ENCODE measurements around the gene B3GNT5. TPM values are rescaled to one million over a fixed set of nuclear protein-coding genes. Genes with fewer than 3 reads are reported as not detected.
A peak's percentile ranks its signal among the peaks of the same experiment; 100 is the strongest.
"Not testable (repeated sequence)": the region's sequence is repeated elsewhere in the genome, so short reads cannot be mapped to it uniquely, and the experiment has no call there.

B3GNT5 gene
- total RNA-seq, 1 experiment from 2014 or later = 19.7 TPM

GRCh38 chr3:183220828-183221227 is 32.2 kb upstream of the B3GNT5 start:
- Histone ChIP-seq H3K36me3 (no peaks in the 10 kb centered on the region), H3K4me3 (no peak overlapping the region), H3K9me3 (replicated peaks) (no peaks in the 10 kb centered on the region), H3K27ac (no peak overlapping the region), H3K4me1 (no peaks in the 10 kb centered on the region), H3K27me3 (no peaks in the 10 kb centered on the region)
- peak in 1 of 2 experiments; percentile 4 for DNase-seq

DNA sequence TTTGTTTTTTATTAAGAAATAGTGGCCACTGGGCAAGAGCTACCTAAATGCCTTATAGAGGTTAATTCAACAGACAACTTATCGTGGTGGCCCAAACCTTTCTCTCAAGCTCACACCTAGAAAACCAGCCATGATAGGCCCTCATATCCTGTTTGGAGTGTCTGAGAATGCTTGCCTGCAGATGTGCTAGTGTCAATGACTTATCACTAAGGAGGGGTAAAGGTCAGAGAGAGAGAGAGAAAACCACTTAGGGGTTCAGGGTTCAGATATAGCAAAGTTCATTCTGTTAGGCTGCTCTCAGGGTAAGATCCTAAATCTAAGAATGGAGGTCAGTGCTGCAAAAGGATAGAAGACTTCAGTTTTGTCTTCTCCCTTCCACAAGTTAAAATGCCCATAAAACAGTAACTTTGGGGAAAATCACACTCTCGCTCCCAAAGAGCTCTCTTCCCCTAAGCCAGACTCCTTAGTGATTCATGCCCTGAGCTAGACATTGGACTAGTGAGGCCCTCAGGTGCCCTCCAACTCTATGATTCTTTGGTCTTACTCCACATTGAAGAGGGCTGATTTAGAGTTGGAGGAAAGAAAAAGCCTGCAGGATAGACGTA is 30.3 kb upstream of the B3GNT5 start:
- no peak overlapping the region for H3K4me3 ChIP-seq
- no peak for DNase-seq
- H3K27me3 ChIP-seq = no peaks in the 10 kb centered on the region

GRCh38 chr3:183224180-183224970 is 28.7 kb upstream of the B3GNT5 start:
- Histone ChIP-seq H3K36me3 (no peaks in the 10 kb centered on the region), H3K9me3 (replicated peaks) (no peaks in the 10 kb centered on the region), H3K27me3 (no peaks in the 10 kb centered on the region), H3K4me1 (no peaks in the 10 kb centered on the region), H3K4me3 (no peak overlapping the region), H3K27ac (no peak overlapping the region)
- DNase-seq = no peak

More for the DNA sequence above, 30.3 kb upstream of the B3GNT5 start:
- Histone ChIP-seq H3K36me3 (no peaks in the 10 kb centered on the region), H3K4me1 (no peaks in the 10 kb centered on the region), H3K9me3 (replicated peaks) (no peaks in the 10 kb centered on the region), H3K27ac (no peak overlapping the region)

GRCh38 chr3:183226333-183226890 is 26.6 kb upstream of the B3GNT5 start:
- Histone ChIP-seq H3K27ac (no peak overlapping the region), H3K4me3 (no peak overlapping the region), H3K27me3 (no peaks in the 10 kb centered on the region), H3K4me1 (no peaks in the 10 kb centered on the region), H3K9me3 (replicated peaks) (no peaks in the 10 kb centered on the region), H3K36me3 (no peaks in the 10 kb centered on the region)
- DNase-seq = no peak

DNA sequence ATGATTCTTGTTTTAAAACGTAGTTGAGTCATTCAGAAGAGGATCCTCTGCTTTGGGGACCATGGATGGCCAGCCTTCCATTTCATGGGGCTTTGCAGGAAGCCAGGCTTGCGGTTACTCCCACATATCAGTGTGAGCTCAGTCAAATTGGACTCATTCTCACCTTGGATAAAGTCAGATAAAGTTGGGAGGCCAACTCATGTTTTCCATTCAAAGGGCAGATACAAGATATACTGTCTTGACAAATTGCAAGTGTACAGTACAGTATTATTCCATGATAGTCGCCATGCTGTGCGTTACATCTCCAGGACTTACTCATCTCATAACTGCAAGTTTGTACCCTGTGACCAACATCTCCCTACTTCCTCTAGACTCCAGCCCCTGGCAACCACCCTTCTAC is 25.5 kb upstream of the B3GNT5 start:
- H3K4me1 ChIP-seq = no peaks in the 10 kb centered on the region
- no peak overlapping the region for H3K4me3 ChIP-seq
- no peak for DNase-seq
- no peak overlapping the region for H3K27ac ChIP-seq
- no peaks in the 10 kb centered on the region for H3K36me3 ChIP-seq
- no peaks in the 10 kb centered on the region for H3K27me3 ChIP-seq
- H3K9me3 ChIP-seq (replicated peaks) = no peaks in the 10 kb centered on the region

- no peaks in the 10 kb centered on the region for H3K9me3 ChIP-seq (replicated peaks)
- no peak overlapping the region for H3K4me3 ChIP-seq
- H3K4me1 ChIP-seq = no peaks in the 10 kb centered on the region
- H3K27me3 ChIP-seq = no peaks in the 10 kb centered on the region
- no peaks in the 10 kb centered on the region for H3K36me3 ChIP-seq
- no peak for DNase-seq
- H3K27ac ChIP-seq = no peak overlapping the region
These were observed 23.9 kb upstream of the B3GNT5 start for GRCh38 chr3:183229178-183229577.

DNA sequence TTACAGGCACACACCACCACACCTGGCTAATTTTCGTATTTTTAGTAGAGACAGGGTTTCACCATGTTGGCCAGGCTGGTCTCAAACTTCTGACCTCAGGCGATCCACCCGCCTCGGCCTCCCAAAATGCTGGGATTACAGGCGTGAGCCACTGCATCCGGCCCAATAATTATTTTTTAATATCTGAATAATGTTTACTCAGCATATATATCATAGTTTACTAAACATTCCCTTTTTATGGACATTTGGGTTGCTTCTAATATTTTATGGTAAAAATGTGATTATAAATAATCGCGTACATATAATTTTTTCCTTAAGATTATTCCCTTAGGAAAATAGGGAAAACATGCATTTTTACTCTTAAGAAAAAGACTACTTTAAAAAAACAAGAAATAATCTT is 22.8 kb upstream of the B3GNT5 start:
- not testable (repeated sequence) for DNase-seq; H3K9me3 ChIP-seq (replicated peaks); H3K27ac ChIP-seq; H3K4me1 ChIP-seq; H3K27me3 ChIP-seq; H3K36me3 ChIP-seq; H3K4me3 ChIP-seq

- DNase-seq = no peak
- H3K27ac ChIP-seq = no peak overlapping the region
- no peaks in the 10 kb centered on the region for H3K9me3 ChIP-seq (replicated peaks)
- no peaks in the 10 kb centered on the region for H3K4me1 ChIP-seq
- no peaks in the 10 kb centered on the region for H3K27me3 ChIP-seq
- H3K4me3 ChIP-seq = no peak overlapping the region
- H3K36me3 ChIP-seq = no peaks in the 10 kb centered on the region
These were observed 22.2 kb upstream of the B3GNT5 start for GRCh38 chr3:183230826-183231225.

DNA sequence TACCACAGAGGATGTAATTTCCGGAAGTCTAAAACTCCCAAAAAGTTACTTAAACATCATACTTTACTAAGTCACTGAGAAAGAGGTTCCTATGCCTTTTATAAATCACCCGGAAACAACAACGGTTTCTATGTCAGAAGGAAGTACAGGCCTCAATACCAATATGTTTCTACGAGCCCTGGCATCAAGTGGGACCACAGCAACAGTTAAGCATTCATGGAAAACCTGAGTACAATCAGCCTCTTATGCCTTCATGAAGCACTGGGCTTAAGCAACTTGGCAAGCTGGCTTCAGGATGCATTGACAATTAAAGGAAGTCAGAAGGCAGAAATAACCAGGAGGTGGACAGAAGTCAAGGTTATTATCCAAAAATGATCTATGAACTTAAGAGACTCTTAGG is 19.1 kb upstream of the B3GNT5 start:
- no peaks in the 10 kb centered on the region for H3K27me3 ChIP-seq
- H3K27ac ChIP-seq = no peak overlapping the region
- H3K4me1 ChIP-seq = no peaks in the 10 kb centered on the region
- DNase-seq = no peak
- H3K9me3 ChIP-seq (replicated peaks) = no peaks in the 10 kb centered on the region
- no peak overlapping the region for H3K4me3 ChIP-seq
- H3K36me3 ChIP-seq = no peaks in the 10 kb centered on the region

DNA sequence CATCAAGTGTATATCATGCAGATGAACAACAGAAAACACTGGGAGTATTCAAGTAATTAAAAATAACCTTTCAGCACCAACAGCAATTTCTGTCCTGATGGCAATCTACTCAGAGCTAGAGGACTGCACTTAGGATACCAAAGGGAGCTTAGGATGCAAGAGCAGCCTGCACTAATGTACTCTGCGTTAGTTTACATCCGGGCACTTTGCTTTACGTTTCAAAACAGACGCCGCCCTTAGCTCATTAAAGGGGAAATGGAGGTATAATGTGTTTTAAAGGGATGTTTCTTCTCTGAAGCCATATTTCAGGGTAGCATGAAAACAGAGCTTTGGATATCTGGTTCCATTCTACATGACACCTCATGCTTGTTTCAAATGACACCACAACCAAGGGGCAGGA is 14.0 kb upstream of the B3GNT5 start:
- no peaks in the 10 kb centered on the region; the same call in 1 of the 2 replicates for H3K9me3 ChIP-seq (replicated peaks)
- DNase-seq = no peak
- H3K4me1 ChIP-seq = no peaks in the 10 kb centered on the region
- H3K27me3 ChIP-seq = no peaks in the 10 kb centered on the region
- no peak overlapping the region for H3K27ac ChIP-seq
- no peak overlapping the region for H3K4me3 ChIP-seq
- H3K36me3 ChIP-seq = no peaks in the 10 kb centered on the region

GRCh38 chr3:183242431-183242830 is 10.6 kb upstream of the B3GNT5 start:
- Histone ChIP-seq H3K27me3 (no peaks in the 10 kb centered on the region), H3K27ac (no peak overlapping the region)

DNA sequence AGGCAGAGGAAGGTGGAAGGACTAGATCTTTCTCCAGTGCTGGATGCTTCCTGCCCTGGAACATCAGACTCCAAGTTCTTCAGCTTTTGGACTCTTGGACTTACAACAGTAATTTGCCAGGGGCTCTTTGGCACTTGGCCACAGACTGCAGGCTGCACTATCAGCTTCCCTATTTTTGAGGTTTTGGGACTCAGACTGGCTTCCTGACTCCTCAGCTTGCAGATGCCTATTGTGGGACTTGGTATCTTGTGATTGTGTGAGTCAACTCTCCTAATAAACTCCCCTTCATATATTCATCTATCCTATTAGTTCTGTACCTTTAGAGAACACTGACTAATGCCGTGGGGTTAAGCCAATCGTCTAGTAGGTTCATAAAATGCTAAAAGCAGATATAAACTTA is 8.8 kb upstream of the B3GNT5 start:
- no peaks in the 10 kb centered on the region for H3K27me3 ChIP-seq
- no peaks in the 10 kb centered on the region for H3K4me1 ChIP-seq
- H3K4me3 ChIP-seq = no peak overlapping the region
- no peaks in the 10 kb centered on the region; the same call in 1 of the 2 replicates for H3K9me3 ChIP-seq (replicated peaks)
- peak in 1 of 2 experiments; percentile 41 for DNase-seq
- no peaks in the 10 kb centered on the region for H3K36me3 ChIP-seq
- H3K27ac ChIP-seq = no peak overlapping the region

More at GRCh38 chr3:183242431-183242830, 10.6 kb upstream of the B3GNT5 start:
- DNase-seq = no peak
- Histone ChIP-seq H3K4me3 (no peak overlapping the region), H3K4me1 (no peaks in the 10 kb centered on the region), H3K36me3 (no peaks in the 10 kb centered on the region), H3K9me3 (replicated peaks) (no peaks in the 10 kb centered on the region; the same call in 1 of the 2 replicates)

DNA sequence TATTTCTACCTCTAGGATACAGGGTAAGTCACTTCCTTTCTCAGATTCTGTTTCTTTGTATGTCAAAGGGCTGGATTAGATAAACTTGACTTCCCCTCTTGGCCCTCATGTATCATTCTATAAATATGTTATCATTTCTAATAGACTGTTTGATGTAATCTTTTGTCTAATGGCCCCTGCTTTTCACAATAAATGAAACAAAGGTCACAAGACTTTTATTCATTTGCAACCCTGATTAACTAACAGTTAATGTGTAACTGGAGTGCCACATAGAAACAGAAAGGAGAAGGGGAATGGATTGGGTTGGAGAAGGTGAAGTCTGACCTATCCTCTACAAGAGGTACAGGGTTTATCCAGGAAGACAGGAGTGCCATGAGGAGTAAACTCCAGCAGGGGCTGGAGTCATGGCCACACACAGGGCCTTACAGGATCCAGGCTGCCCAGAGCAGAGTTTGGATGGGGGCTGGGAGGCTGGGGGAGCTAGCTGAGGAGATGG is 8.0 kb upstream of the B3GNT5 start:
- Histone ChIP-seq H3K27ac (no peak overlapping the region), H3K36me3 (no peaks in the 10 kb centered on the region), H3K4me3 (no peak overlapping the region), H3K9me3 (replicated peaks) (no peaks in the 10 kb centered on the region; the same call in 1 of the 2 replicates), H3K4me1 (no peaks in the 10 kb centered on the region), H3K27me3 (no peaks in the 10 kb centered on the region)
- DNase-seq = no peak

DNA sequence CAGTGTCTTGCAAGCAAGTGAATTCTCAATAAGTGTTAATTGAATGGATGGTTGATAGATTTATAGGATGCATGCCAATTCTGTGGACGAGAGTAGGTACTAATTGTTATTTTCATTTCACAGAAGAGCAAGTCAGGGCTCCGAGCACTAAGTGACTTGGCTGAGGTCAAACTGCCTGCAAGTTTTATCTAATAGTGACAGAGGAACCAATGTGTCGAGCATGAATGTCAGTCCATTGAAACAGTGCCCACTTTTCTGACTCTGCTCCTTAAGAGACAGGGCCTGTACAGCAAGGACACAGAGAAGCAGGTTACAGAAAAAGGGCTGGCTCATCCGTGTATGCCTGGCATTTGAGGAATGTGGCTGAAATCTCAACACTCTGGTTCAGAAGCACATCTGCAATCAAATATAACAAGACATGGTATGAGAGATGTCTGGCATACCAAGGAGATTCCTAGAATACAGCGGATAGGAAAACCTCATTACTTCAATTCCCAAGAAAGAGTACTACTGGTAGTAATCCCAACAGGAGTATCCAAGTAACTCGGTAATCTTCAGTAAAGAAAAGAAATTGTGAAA is 6.0 kb upstream of the B3GNT5 start:
- H3K27ac ChIP-seq = no peak overlapping the region
- no peaks in the 10 kb centered on the region; the same call in 1 of the 2 replicates for H3K27me3 ChIP-seq
- no peaks in the 10 kb centered on the region; the same call in 1 of the 2 replicates for H3K9me3 ChIP-seq (replicated peaks)
- DNase-seq = no peak
- H3K4me3 ChIP-seq = no peak overlapping the region
- H3K36me3 ChIP-seq = no peaks in the 10 kb centered on the region
- no peaks in the 10 kb centered on the region for H3K4me1 ChIP-seq
